NCI-H1417 (cell line): ENCODE results near the gene TELO2.
"Not testable (repeated sequence)": the region's sequence is repeated elsewhere in the genome, so short reads cannot be mapped to it uniquely, and the experiment has no call there.

Source experiments
- DNase-seq, 3 experiments: peaks; one replicate each; lab custom pipeline; 2025; lab: John Stamatoyannopoulos, UW

Gene TELO2

GRCh38 chr16:1475552-1476114 is 17.5 kb upstream of the TELO2 start:
- no peak for DNase-seq

GRCh38 chr16:1477033-1477432 is 16.1 kb upstream of the TELO2 start:
- DNase-seq, result no peak

- not testable (repeated sequence) for DNase-seq
Measured at GRCh38 chr16:1478937-1479336, 14.2 kb upstream of the TELO2 start.

DNA sequence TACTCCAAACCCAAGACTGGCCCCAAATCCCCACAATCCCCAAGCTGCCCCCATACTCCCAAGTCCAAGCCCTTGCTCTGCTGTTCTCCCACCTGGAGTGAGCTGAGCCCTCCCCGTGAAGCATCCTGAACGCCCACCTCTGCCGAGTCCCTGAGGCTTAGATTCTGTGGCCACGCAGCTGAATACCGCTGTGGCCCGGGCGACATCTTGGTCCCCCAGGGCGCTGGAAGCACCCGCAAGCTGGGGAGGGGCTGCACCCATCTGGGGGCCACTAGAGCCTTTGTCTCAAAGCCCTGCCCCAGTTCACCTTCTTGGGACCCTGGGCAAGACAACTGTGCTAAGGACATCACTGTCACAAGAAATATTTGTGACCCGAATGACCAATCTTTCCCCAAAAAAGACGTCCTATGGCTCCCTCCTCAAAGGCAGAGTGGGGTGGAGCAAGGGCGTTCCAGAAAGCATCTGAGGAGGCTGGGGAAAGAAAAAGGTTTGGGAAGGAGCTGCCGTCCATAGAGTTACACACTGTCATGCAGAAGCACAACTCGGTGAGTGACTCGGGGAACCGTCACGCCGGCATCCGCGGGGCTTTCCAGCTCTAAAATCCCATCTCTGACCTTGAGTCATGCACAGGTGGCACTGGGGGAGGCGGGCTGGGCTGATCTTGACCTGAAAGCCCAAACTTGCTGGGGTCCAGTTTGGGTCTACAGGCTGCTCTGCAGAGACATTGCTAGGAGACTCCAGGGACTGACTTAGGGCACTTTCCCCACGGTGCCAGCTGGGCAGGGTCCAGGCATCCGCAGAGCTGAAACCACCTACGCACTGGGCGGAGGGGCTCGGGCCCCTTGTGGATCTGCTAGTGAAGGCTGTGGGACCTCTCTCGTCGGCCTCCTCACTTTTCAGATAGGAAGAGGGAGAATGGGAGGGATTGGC is 11.0 kb upstream of the TELO2 start:
- DNase-seq, result no peak

- DNase-seq, result no peak
Measured at GRCh38 chr16:1485847-1486496, 7.2 kb upstream of the TELO2 start.

- DNase-seq, result no peak
Measured at GRCh38 chr16:1486551-1487390, 6.4 kb upstream of the TELO2 start.

GRCh38 chr16:1487395-1488053 is 5.6 kb upstream of the TELO2 start:
- no peak for DNase-seq

GRCh38 chr16:1488054-1488601 is 5.0 kb upstream of the TELO2 start:
- no peak for DNase-seq

GRCh38 chr16:1488619-1489018 is 4.5 kb upstream of the TELO2 start, which contains the start of gene PTX4:
TSS of gene PTX4 (minus strand) at chr16:1488944. CDS start at chr16:1488909, 35 bp downstream.
- DNase-seq, result no peak

DNA sequence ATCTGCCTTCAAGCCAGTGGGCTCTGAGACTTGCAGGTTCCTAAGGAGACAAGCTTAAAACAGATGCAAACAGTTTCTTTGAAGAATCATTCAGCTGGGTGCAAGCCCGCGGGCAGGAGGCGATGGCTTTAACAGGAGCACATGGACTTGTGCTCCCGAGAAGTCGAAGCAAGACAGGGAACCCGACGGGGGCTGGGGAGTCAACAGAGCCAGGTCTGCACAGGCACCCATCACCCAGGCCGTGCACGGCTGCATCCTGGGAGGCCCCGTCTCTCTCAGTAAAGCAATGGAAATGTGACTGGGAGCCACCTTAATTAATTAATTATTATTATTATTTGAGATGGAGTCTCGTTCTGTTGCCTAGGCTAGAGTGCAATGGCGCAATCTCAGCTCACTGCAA is 4.1 kb upstream of the TELO2 start:
- no peak for DNase-seq

DNA sequence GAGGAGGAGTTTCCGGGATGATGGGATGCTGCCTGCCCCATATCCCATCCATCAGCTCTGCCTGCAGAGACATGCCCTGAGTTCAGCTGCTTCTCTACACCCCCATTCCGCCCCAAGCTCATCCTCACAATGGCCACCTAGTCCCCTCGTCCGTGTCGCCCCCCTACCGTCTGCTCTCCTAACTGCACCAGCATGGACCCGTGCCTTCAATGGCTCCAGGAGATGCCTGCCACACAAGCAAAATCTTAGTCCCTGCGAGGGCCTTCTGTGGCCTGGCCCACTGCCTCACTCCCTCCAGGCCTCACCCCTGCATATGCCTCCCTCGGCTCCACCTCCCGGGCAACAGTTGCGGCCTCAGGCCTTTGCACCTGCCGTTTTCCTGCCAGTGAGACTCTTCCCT is 1.8 kb upstream of the TELO2 start:
- no peak for DNase-seq

GRCh38 chr16:1492082-1492922 is 858 bp upstream of the TELO2 start:
- DNase-seq, result peak in 1 of 3 experiments; percentile 49

GRCh38 chr16:1493746-1494094 is 560 bp downstream of the TELO2 start:
- DNase-seq, result peak in 1 of 3 experiments; percentile 56

DNA sequence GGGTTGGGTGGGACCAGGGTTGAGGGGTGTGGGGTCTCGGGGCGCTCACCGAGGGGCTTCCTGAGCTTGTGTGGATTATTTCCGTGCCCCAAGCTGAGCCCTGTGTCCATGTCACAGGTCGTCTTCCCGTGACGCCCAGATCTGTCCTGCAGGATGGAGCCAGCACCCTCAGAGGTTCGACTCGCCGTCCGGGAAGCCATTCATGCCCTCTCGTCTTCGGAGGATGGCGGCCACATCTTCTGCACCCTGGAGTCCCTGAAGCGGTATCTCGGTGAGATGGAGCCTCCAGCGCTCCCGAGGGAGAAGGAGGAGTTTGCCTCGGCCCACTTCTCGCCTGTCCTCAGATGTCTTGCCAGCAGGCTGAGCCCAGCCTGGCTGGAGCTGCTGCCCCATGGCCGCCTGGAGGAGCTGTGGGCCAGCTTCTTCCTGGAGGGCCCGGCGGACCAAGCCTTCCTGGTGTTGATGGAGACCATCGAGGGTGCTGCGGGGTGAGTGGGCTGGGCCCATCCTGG is 1.0 kb downstream of the TELO2 start:
- no peak for DNase-seq

DNA sequence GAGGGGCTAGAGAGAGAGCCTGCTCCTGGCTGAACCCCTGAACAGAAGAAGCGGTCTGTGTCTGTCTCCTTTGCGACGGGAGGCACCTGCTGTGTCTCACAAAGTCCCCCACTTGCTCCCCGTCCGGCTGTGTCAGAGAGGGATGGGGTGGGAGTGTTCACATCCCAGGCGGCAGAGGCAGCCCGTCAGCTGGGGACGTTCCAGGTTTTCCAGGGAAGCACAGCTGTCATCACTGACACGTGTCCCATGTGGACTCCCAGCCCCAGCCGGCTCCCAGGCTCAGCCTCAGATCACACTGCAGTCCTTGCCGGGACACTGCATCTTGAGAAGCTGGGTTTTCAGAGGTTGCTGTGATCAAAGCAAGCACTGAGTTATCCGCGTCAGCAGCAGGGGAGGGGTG is 1.6 kb downstream of the TELO2 start:
- no peak for DNase-seq

DNA sequence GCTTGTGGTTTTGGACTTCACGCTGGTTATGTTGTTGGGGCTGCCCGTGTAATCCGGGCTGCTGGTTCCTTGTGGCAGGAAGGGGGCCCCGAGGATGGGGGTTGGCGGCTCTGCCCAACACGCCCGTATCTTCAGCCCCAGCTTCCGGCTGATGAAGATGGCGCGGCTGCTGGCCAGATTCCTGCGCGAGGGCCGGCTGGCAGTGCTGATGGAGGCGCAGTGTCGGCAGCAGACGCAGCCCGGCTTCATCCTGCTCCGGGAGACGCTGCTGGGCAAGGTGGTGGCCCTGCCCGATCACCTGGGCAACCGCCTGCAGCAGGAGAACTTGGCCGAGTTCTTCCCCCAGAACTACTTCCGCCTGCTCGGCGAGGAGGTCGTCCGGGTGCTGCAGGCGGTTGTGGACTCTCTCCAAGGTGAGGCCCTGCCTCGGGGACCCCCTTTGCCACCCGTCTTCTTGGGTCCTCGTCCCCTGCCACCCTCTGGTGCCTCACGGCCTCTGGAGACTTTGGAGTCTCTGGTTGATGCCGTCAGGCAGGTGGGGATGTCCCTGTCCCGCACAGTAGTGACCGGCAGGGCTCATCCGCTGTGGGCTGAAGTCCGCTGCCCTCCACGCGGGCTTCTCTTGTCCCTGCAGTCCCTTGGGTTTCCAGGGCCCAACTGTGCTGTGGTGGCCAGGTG is 2.2 kb downstream of the TELO2 start:
- no peak for DNase-seq

DNA sequence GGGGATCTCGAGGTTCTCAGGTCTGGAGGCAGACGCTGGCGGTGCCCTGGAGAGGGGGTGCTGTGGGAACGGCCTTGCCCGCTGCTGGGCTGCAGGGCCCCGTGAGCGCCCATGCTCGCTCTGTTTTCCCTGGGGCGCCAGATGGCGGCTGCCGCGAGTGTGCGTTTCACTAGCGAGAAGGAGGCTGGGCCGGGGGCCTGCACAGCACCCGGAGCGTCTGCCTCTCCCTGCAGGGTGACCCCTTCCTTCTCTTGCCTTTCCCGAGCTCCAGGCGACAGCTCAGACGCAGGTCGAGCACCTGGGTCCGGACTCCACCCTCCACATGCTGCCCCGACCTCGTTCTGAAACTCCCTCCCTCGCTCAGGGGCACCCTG is 2.7 kb downstream of the TELO2 start:
- no peak for DNase-seq

GRCh38 chr16:1496464-1496863 is 3.3 kb downstream of the TELO2 start:
- DNase-seq, result no peak

DNA sequence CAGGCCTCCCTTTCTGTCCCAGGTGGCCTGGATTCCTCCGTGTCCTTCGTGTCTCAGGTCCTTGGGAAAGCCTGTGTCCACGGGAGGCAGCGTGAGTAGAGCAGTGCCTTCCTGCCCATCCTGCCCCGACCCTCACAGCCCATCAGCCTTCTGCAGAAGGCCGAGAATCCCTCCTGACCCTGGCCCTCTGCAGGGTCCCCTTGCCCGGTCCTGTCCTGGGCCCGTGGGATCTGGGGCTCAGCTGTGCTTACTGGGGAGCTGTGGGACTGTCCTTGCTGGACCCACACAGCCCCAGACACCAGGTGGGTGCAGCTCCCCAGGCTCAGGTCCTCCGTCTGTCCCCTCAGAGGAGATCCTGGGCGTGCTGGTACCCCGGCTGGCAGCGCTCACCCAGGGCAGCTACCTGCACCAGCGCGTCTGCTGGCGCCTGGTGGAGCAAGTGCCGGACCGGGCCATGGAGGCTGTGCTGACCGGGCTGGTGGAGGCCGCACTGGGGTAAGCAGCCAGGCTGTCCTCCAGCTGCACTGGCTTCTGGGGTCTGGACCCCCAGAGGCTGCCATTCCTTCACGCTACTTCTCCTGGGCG is 3.9 kb downstream of the TELO2 start:
- DNase-seq, result no peak
